Sigmoid colon (tissue), 7 donors: ENCODE results near the gene COMT. TPM values are rescaled to one million over a fixed set of nuclear protein-coding genes. Genes with fewer than 3 reads are reported as not detected.

ENCODE experiments used
- DNase-seq: peaks from one replicate; pipeline ENCODE4 v3.0.0-alpha.2; 2019
- H3K27ac ChIP-seq, 4 donors: fragments of 200-600 bp; sonication (generic); one replicate each; pipeline ENCODE4 v1.5.1; 2016 to 2019; ENCODE audit warnings: mild to moderate bottlenecking in 1 of 4
- H3K27me3 ChIP-seq, 3 donors: fragments of 200-600 bp; sonication (generic); one replicate each; pipeline ENCODE4 v1.5.1; 2019; ENCODE audit warnings: mild to moderate bottlenecking in 1 of 3
- H3K36me3 ChIP-seq, 4 donors: fragments of 200-600 bp; sonication (generic); one replicate each; pipeline ENCODE4 v1.5.1; 2016 to 2019
- H3K4me1 ChIP-seq, 4 donors: fragments of 200-600 bp; sonication (generic); one replicate each; pipeline ENCODE4 v1.5.1; 2017 to 2019
- H3K4me3 ChIP-seq, 4 donors: fragments of 200-600 bp; sonication (generic); one replicate each; pipeline ENCODE4 v1.5.1; 2017 to 2019; ENCODE audit warnings: mild to moderate bottlenecking in 2 of 4, moderate library complexity in 1 of 4
- H3K9me3 ChIP-seq, 4 donors: fragments of 200-600 bp in 3 of 4; sonication (generic) in 3 of 4; one replicate each; pipeline versions ENCODE4 v1.5.1 to v1.6.1; 2013 to 2019
- CTCF ChIP-seq, 4 experiments: fragments of 450-650 bp in 3 of 4; fragments of 200-600 bp in 1 of 4; IDR thresholded peaks; one replicate each; pipeline ENCODE4 v1.5.1; 2016 to 2019; ENCODE audit warnings: antibody characterized with exemption in 4 of 4, mild to moderate bottlenecking in 3 of 4, moderate library complexity in 2 of 4
- EP300 ChIP-seq, 4 donors: sonication (generic); formaldehyde crosslinking; IDR thresholded peaks; one replicate each; pipeline ENCODE4 v1.6.1; 2017; ENCODE audit warnings: antibody characterized with exemption in 4 of 4
- POLR2A ChIP-seq, 2 donors: fragments of 450-650 bp; IDR thresholded peaks; one replicate each; pipeline ENCODE4 v1.6.1; 2016; ENCODE audit warnings: antibody characterized with exemption in 2 of 2, mild to moderate bottlenecking in 2 of 2, moderate library complexity in 2 of 2
- POLR2AphosphoS5 ChIP-seq, 4 donors: sonication (generic); formaldehyde crosslinking; IDR thresholded peaks; one replicate each; pipeline ENCODE4 v1.6.1; 2017; ENCODE audit warnings: antibody characterized with exemption in 4 of 4
- WGBS, 2 donors: extraction: QIAGEN DNeasy Blood & Tissue Kit; methylation state at CpG; one replicate each; pipeline ENCODE4 v1.1.7; 2013; 5-methylcytosine and 5-hydroxymethylcytosine counted together
- intact Hi-C: fragments of 100-400 bp; cut with DNase I; formaldehyde crosslinking; loops from one replicate; pipeline ENCODE4 v1.15.1; 2023
- polyA plus RNA-seq, 3 donors: library from polyadenylated mRNA; stranded (reverse); fragments of 200-250 nt; gene quantifications; one replicate each; pipeline ENCODE4 v1.2.3, GENCODE V29; 2013
- total RNA-seq, 4 donors: library from RNA; depleted of rRNA; stranded (reverse); fragments of >200 nt; gene quantifications; one replicate each; pipeline ENCODE4 v1.1.0, GENCODE V29; 2016
- donor health status: healthy with polysubstance abuse.
- donor health status: Bipolar disorder and iron deficiency.
- donor health status: healthy.

COMT gene
- total and polyA plus RNA-seq, 7 donors, result 62.5 to 162 (median 106) TPM

DNA sequence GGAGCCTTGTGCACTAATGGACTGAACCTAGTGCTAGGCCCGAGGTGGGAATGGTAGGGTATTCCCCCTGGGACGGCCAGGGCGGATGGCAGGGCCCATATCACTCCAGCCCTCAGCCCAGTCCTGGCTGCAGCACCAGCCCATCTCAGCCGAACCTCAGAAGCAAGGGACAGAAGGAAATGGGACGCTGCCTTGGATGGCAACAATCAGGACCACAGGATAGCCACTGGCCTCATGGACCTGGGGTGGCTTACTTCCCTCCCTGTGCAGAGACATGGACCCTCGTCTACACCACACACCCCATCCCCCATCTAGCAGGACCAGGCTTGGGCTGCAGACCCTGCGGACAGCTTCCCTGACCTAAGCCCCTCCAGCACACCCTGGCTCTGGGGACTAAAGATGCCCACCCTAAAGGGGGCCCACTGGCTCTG, 50.9 kb downstream of the COMT start:
- H3K36me3 ChIP-seq, result no peaks in the 10 kb centered on the region
- TF ChIP-seq CTCF (IDR thresholded peaks at IDR 0.05), result no peak
- no peak for TF ChIP-seq POLR2A (IDR thresholded peaks at IDR 0.05)
- TF ChIP-seq EP300 (IDR thresholded peaks at IDR 0.05), result no peak
- TF ChIP-seq POLR2AphosphoS5 (IDR thresholded peaks at IDR 0.05), result no peak
- 88 to 90% methylated on average over 7 of the region's 7 CpGs for WGBS, 2 donors
- no peaks in the 10 kb centered on the region for H3K27me3 ChIP-seq
- no peaks in the 10 kb centered on the region for H3K9me3 ChIP-seq
- H3K4me1 ChIP-seq, result peaks cover 0 to 42% (median 34%) of the 10 kb centered on the region in 4 donors
- no peak for DNase-seq
- intact Hi-C loops, result no loop called here
- peak overlapping the region in 2 of 4 donors; percentile 67 to 71 for H3K27ac ChIP-seq
- no peak overlapping the region for H3K4me3 ChIP-seq

DNA sequence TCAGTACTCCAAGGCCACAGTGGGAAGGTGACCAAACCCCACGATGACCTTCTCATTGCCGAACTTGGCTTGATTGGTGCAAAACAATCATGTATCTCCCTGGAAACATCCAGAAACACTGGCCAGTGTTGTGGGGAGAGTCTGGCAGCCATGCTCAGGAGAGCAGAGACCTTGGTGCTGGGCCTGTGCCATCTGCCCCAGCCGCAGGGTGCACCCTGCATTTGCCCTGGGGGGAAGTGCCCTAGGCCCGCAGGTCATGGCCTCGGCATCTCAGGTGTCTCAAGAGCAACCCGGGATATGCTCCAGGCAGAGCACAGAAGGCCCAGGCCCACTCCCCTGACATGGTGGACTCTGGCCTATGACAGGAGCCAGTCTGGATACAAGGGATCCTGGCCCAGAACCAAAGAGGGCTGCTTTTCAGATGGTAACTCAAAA, 51.4 kb downstream of the COMT start:
- Histone ChIP-seq H3K36me3 (no peaks in the 10 kb centered on the region), H3K4me1 (peaks cover 0 to 45% (median 34%) of the 10 kb centered on the region in 4 donors), H3K27ac (peak overlapping the region in 2 of 4 donors; percentile 67 to 71), H3K9me3 (no peaks in the 10 kb centered on the region), H3K27me3 (no peaks in the 10 kb centered on the region), H3K4me3 (no peak overlapping the region)
- no peak for DNase-seq
- no peak for TF ChIP-seq POLR2AphosphoS5 (IDR thresholded peaks at IDR 0.05)
- no peak for TF ChIP-seq EP300 (IDR thresholded peaks at IDR 0.05)
- no peak for TF ChIP-seq CTCF (IDR thresholded peaks at IDR 0.05)
- WGBS, 2 donors, result 88 to 89% methylated on average over 6 of the region's 6 CpGs
- intact Hi-C loops, result no loop called here

- DNase-seq, result no peak
- Histone ChIP-seq H3K27me3 (no peaks in the 10 kb centered on the region), H3K4me3 (no peak overlapping the region), H3K4me1 (peaks cover 0 to 55% (median 39%) of the 10 kb centered on the region in 4 donors), H3K27ac (peak overlapping the region in 1 of 4 donors; percentile 71), H3K9me3 (no peaks in the 10 kb centered on the region), H3K36me3 (no peaks in the 10 kb centered on the region)
- no peak for TF ChIP-seq POLR2A (IDR thresholded peaks at IDR 0.05)
- TF ChIP-seq EP300 (IDR thresholded peaks at IDR 0.05), result no peak
- TF ChIP-seq POLR2AphosphoS5 (IDR thresholded peaks at IDR 0.05), result no peak
- no peak for TF ChIP-seq CTCF (IDR thresholded peaks at IDR 0.05)
- intact Hi-C loops, result no loop called here
- 92 to 93% methylated on average over 7 of the region's 7 CpGs for WGBS, 2 donors
Observed at GRCh38 chr22:19993926-19994325, 52.4 kb downstream of the COMT start.

- TF ChIP-seq POLR2AphosphoS5 (IDR thresholded peaks at IDR 0.05) (no peak), CTCF (IDR thresholded peaks at IDR 0.05) (no peak), POLR2A (IDR thresholded peaks at IDR 0.05) (no peak), EP300 (IDR thresholded peaks at IDR 0.05) (no peak)
- peaks cover 0 to 66% (median 49%) of the 10 kb centered on the region in 4 donors for H3K4me1 ChIP-seq
- intact Hi-C loops, result no loop called here
- peak overlapping the region; percentile 65 to 78 (median 69) for H3K27ac ChIP-seq
- H3K9me3 ChIP-seq, result no peaks in the 10 kb centered on the region
- H3K4me3 ChIP-seq, result no peak overlapping the region
- DNase-seq, result no peak
- no peaks in the 10 kb centered on the region for H3K36me3 ChIP-seq
- no peaks in the 10 kb centered on the region for H3K27me3 ChIP-seq
- 78 to 89% methylated on average over 12 of the region's 12 CpGs for WGBS, 2 donors
Observed at GRCh38 chr22:19994851-19995610, 53.5 kb downstream of the COMT start.
